ENCODE measurements around the gene PNPLA7. TPM values are rescaled to one million over a fixed set of nuclear protein-coding genes. Genes with fewer than 3 reads are reported as not detected.

Gene PNPLA7
- total RNA-seq, 1 experiment from 2014 or later = 1.8 TPM

DNA sequence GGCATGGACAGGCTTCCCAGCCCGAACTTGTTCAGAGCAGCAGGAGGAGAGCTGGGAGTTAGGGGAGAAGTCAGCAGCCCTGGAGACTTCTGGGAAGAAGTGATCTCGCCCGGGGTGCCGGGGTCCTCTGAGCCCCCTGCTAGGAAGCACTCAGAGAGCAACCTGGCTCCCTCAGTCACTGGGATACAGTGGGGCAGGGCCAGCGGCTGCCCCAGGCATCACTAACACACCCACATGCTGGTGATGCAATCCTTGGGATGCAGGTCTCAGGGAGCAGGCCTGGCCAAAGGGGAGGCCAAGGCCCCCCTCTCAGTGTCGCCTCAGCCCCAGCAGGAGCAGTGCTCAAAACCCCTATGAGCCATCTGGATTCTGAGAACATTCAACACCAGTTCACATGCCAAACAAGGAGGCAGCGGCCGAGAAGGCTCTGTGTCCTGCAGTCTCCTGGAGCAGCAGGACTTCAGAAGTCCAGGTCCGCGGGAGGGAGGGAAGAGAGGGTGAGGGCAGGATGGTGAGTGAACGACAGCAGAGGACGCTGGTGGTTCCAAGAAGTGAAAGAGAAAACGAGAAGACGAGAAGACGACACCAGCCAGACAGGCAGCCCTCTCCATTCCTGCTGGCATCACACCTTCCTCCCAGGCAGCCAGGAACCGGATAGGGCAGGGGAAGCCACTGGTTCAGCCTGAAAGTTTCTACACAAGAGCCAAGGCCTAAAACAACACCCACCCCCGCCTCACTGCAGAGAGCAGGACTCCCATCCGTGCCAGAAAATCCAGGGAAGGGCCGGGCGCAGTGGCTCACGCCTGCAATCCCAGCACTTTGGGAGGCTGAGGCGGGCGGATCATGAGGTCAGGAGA lies 2.3 kb downstream of the PNPLA7 start:
- no peak for TF ChIP-seq SIN3A (IDR thresholded peaks at IDR 0.05; ENCODE audit: low read depth)
- no peak for TF ChIP-seq ZNF274 (IDR thresholded peaks at IDR 0.05; ENCODE audit: low read depth, low read length)
- TF ChIP-seq, protein P1, sequence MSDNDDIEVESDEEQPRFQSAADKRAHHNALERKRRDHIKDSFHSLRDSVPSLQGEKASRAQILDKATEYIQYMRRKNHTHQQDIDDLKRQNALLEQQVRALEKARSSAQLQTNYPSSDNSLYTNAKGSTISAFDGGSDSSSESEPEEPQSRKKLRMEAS (IDR thresholded peaks at IDR 0.05) = no peak
- no peak for TF ChIP-seq TCF7L2 (IDR thresholded peaks at IDR 0.05; ENCODE audit: borderline replicate concordance, extremely low read depth, insufficient read depth, insufficient read length)
- TF ChIP-seq, protein P2, sequence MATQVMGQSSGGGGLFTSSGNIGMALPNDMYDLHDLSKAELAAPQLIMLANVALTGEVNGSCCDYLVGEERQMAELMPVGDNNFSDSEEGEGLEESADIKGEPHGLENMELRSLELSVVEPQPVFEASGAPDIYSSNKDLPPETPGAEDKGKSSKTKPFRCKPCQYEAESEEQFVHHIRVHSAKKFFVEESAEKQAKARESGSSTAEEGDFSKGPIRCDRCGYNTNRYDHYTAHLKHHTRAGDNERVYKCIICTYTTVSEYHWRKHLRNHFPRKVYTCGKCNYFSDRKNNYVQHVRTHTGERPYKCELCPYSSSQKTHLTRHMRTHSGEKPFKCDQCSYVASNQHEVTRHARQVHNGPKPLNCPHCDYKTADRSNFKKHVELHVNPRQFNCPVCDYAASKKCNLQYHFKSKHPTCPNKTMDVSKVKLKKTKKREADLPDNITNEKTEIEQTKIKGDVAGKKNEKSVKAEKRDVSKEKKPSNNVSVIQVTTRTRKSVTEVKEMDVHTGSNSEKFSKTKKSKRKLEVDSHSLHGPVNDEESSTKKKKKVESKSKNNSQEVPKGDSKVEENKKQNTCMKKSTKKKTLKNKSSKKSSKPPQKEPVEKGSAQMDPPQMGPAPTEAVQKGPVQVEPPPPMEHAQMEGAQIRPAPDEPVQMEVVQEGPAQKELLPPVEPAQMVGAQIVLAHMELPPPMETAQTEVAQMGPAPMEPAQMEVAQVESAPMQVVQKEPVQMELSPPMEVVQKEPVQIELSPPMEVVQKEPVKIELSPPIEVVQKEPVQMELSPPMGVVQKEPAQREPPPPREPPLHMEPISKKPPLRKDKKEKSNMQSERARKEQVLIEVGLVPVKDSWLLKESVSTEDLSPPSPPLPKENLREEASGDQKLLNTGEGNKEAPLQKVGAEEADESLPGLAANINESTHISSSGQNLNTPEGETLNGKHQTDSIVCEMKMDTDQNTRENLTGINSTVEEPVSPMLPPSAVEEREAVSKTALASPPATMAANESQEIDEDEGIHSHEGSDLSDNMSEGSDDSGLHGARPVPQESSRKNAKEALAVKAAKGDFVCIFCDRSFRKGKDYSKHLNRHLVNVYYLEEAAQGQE (IDR thresholded peaks at IDR 0.05; ENCODE audit: low read depth) = no peak
- TF ChIP-seq, protein P3, sequence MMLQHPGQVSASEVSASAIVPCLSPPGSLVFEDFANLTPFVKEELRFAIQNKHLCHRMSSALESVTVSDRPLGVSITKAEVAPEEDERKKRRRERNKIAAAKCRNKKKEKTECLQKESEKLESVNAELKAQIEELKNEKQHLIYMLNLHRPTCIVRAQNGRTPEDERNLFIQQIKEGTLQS (IDR thresholded peaks at IDR 0.05) = no peak
- no peak for TF ChIP-seq JUND (IDR thresholded peaks at IDR 0.05)
- TF ChIP-seq SRF (IDR thresholded peaks at IDR 0.05; ENCODE audit: low read depth) = no peak
- TF ChIP-seq EGR1 (IDR thresholded peaks at IDR 0.05; ENCODE audit: low read depth) = no peak
- TF ChIP-seq, protein P4, sequence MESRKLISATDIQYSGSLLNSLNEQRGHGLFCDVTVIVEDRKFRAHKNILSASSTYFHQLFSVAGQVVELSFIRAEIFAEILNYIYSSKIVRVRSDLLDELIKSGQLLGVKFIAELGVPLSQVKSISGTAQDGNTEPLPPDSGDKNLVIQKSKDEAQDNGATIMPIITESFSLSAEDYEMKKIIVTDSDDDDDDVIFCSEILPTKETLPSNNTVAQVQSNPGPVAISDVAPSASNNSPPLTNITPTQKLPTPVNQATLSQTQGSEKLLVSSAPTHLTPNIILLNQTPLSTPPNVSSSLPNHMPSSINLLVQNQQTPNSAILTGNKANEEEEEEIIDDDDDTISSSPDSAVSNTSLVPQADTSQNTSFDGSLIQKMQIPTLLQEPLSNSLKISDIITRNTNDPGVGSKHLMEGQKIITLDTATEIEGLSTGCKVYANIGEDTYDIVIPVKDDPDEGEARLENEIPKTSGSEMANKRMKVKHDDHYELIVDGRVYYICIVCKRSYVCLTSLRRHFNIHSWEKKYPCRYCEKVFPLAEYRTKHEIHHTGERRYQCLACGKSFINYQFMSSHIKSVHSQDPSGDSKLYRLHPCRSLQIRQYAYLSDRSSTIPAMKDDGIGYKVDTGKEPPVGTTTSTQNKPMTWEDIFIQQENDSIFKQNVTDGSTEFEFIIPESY (IDR thresholded peaks at IDR 0.05; ENCODE audit: extremely low read depth, insufficient replicate concordance, low read length) = no peak
- TF ChIP-seq ELF1 (IDR thresholded peaks at IDR 0.05; ENCODE audit: borderline replicate concordance, low read depth) = no peak
- no peak for TF ChIP-seq RAD21 (IDR thresholded peaks at IDR 0.05; ENCODE audit: low read depth)
- TF ChIP-seq POLR2A (IDR thresholded peaks at IDR 0.05; ENCODE audit: borderline replicate concordance, extremely low read depth, insufficient read depth, insufficient read length) = no peak
- no TSS peak for BruUV-seq (replicated peaks)
- H3K79me2 ChIP-seq (ENCODE audit: insufficient read depth, low read length) = peaks cover 11% of the 10 kb centered on the region

More for the DNA sequence above, 2.3 kb downstream of the PNPLA7 start:
- no peak overlapping the region for H3K4me2 ChIP-seq (ENCODE audit: low read length)
- ATAC-seq = no peak
- CTCF ChIA-PET = interaction anchor here (1.2 kb wide), 1 partner anchor 13 kb away, joined by 3 read pairs; no protein-coding TSS in a partner anchor
- H2AFZ ChIP-seq (ENCODE audit: low read depth, low read length, poor library complexity, severe bottlenecking) = no peak overlapping the region
- RAD21 ChIA-PET (ENCODE audit: low non-redundant PET in 1 of 2, low total read pairs in 2 of 2, uncharacterized antibody in 2 of 2, unreplicated experiment in 2 of 2) = no interaction called here
- no peak overlapping the region for H3K4me3 ChIP-seq (replicated peaks in 1 of 2; ENCODE audit: low read depth in 1 of 2, low read length in 2 of 2)
- no peak overlapping the region for H3K9ac ChIP-seq (ENCODE audit: low read length)
- no peak overlapping the region for H3K27ac ChIP-seq (ENCODE audit: low read depth, low read length)
- peaks cover 0 to 11% of the 10 kb centered on the region in 2 experiments; a peak in 3 of 4 replicates for H3K9me3 ChIP-seq (ENCODE audit: control insufficient read depth in 1 of 2, insufficient read depth in 1 of 2, low read depth in 1 of 2, low read length in 2 of 2)
- H4K20me1 ChIP-seq (ENCODE audit: insufficient read depth) = no peaks in the 10 kb centered on the region
- no peaks in the 10 kb centered on the region for H3K36me3 ChIP-seq (ENCODE audit: control insufficient read depth in 1 of 2, insufficient read depth in 2 of 2, low read length in 2 of 2)
- no peaks in the 10 kb centered on the region for H3K27me3 ChIP-seq (ENCODE audit: insufficient read depth, low read length)
- DNase-seq (ENCODE audit: low read depth, low spot score) = no peak
- intact Hi-C loops (cut with micrococcal nuclease) = no loop called here
- POLR2A ChIA-PET = no interaction called here
- no peaks in the 10 kb centered on the region for H3K9me2 ChIP-seq (ENCODE audit: insufficient read depth)
- peaks cover 11 to 17% of the 10 kb centered on the region in 2 experiments for H3K4me1 ChIP-seq (ENCODE audit: control insufficient read depth in 1 of 2, insufficient read depth in 2 of 2, low read length in 2 of 2)
